Measurements from ENCODE around the gene IER5L. TPM values are rescaled to one million over a fixed set of nuclear protein-coding genes. Genes with fewer than 3 reads are reported as not detected.

IER5L gene
- total and polyA plus RNA-seq, 2 experiments from 2014 or later, result 38.0 to 39.7 TPM

DNA sequence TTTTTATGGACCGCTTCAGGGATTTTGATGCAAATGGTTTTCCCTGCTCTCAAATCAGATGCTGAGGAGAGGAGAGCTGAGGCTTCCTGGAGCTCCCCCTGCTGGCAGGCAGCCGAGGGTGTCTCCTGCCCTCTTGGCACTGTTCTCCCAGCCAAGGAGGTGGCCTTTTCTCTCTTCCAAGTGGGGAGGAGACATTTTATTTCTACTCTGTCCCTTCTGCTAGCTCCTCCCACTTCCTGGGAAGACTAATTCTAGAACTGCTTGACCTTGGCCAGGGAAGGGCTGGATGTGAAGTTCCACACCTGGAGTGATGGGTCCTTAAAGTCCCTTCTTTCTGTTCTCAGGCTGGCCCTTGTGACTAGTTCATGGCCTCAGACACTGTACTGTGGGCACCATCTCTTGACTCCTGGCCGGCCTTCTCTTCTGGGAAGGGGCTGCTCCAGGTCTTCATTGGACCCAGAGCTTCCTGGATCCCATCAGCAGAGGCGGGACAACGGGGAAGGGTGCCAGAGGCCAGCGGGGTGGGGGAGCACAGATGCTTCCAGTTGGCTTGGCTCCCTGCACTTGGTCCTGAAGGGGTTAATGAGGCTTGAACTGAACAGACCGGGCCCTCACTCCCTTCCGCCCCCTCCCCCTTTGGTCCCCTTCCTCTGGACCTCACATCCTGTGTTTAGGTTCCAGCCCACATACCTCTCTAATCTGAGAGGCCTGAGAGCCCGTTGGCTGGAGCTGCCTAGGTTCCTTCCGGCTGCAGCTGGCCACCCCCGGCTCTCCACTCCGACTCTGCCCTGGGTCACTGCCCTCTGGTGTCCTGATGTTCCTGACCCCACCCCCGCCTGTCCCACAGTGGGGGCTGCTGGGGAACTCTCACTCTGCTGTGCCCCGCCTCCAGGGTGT lies 34.8 kb downstream of the IER5L start:
- Histone ChIP-seq H3K9me2 (replicated peaks; ENCODE audit: insufficient read depth) (no peaks in the 10 kb centered on the region), H3K9me3 (ENCODE audit: low read depth) (no peaks in the 10 kb centered on the region), H3K36me3 (replicated peaks; ENCODE audit: insufficient read depth, low read depth) (no peaks in the 10 kb centered on the region), H3K27ac (peak overlapping the region; percentile 100), H3K79me2 (peaks cover 43% of the 10 kb centered on the region), H2AFZ (no peak overlapping the region), H3K4me1 (ENCODE audit: insufficient read depth) (peaks cover 75% of the 10 kb centered on the region), H4K20me1 (ENCODE audit: insufficient read depth, poor library complexity, severe bottlenecking) (no peaks in the 10 kb centered on the region), H3K27me3 (no peaks in the 10 kb centered on the region), H3K4me2 (peak overlapping the region; percentile 9), H3K4me3 (no peak overlapping the region)
- DNase-seq (ENCODE audit: low spot score), result peak; percentile 89
- no peak for TF ChIP-seq EZH2phosphoT487 (IDR thresholded peaks at IDR 0.05; ENCODE audit: low read depth, severe bottlenecking, unreplicated experiment)
- TF ChIP-seq, protein P1, sequence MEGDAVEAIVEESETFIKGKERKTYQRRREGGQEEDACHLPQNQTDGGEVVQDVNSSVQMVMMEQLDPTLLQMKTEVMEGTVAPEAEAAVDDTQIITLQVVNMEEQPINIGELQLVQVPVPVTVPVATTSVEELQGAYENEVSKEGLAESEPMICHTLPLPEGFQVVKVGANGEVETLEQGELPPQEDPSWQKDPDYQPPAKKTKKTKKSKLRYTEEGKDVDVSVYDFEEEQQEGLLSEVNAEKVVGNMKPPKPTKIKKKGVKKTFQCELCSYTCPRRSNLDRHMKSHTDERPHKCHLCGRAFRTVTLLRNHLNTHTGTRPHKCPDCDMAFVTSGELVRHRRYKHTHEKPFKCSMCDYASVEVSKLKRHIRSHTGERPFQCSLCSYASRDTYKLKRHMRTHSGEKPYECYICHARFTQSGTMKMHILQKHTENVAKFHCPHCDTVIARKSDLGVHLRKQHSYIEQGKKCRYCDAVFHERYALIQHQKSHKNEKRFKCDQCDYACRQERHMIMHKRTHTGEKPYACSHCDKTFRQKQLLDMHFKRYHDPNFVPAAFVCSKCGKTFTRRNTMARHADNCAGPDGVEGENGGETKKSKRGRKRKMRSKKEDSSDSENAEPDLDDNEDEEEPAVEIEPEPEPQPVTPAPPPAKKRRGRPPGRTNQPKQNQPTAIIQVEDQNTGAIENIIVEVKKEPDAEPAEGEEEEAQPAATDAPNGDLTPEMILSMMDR (IDR thresholded peaks at IDR 0.05; ENCODE audit: poor library complexity), result peak; percentile 87
- WGBS (ENCODE audit: low lambda C conversion rate, missing lambda C conversion rate), result 39% methylated on average over 11 of the region's 14 CpGs

DNA sequence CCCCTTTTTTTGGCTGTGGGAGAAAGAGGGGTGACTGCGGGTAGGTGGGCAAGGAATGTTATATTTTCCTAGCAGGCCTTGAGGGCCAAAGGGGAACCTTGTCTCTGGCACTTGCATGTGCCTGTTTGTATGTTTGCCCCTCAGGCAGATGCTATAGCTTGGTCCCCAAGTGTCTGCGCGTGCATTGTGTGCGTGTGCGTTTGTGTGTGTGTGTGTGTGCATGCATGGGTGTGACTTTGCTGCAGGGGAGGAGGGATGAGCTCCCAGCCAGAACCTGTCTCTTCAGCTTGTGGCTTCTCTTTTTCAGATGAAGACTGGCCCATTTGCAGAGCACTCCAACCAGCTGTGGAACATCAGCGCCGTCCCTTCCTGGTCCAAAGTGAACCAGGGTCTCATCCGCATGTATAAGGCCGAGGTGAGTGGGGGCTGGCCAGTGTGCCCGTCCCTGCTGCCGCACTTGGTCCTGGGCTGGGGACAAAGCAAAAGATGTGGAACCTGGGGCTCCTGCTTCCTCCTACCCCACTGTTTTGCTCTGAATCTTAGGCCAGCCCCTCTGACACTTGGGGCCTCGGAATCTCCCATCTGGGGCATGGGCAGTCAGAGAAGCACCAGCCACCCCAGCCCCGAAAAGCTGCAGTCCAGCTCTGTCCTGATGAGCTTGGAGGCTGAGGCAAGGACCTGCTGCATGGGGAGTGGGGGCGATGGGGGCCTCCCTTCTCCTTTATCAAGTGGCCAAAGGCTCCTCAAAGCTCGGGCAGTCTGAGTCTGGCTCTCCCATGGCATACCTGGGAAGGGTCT lies 35.7 kb downstream of the IER5L start:
- H3K36me3 ChIP-seq (replicated peaks; ENCODE audit: insufficient read depth, low read depth), result no peaks in the 10 kb centered on the region
- H3K4me3 ChIP-seq, result no peak overlapping the region
- 82% methylated on average over 15 of the region's 15 CpGs for WGBS (ENCODE audit: low lambda C conversion rate, missing lambda C conversion rate)
- H4K20me1 ChIP-seq (ENCODE audit: insufficient read depth, poor library complexity, severe bottlenecking), result no peaks in the 10 kb centered on the region
- peak overlapping the region; percentile 100 for H3K27ac ChIP-seq
- no peak for DNase-seq (ENCODE audit: low spot score)
- peak overlapping the region; percentile 82 for H3K4me2 ChIP-seq
- H2AFZ ChIP-seq, result no peak overlapping the region
- no peaks in the 10 kb centered on the region for H3K27me3 ChIP-seq
- TF ChIP-seq, protein P1 (IDR thresholded peaks at IDR 0.05; ENCODE audit: poor library complexity), result no peak
- no peak for TF ChIP-seq EZH2phosphoT487 (IDR thresholded peaks at IDR 0.05; ENCODE audit: low read depth, severe bottlenecking, unreplicated experiment)
- no peak for TF ChIP-seq EZH2 (IDR thresholded peaks at IDR 0.05; ENCODE audit: borderline replicate concordance)
- H3K9me3 ChIP-seq (ENCODE audit: low read depth), result no peaks in the 10 kb centered on the region
- H3K9me2 ChIP-seq (replicated peaks; ENCODE audit: insufficient read depth), result no peaks in the 10 kb centered on the region
- peaks cover 74% of the 10 kb centered on the region for H3K4me1 ChIP-seq (ENCODE audit: insufficient read depth)
- peaks cover 43% of the 10 kb centered on the region for H3K79me2 ChIP-seq

DNA sequence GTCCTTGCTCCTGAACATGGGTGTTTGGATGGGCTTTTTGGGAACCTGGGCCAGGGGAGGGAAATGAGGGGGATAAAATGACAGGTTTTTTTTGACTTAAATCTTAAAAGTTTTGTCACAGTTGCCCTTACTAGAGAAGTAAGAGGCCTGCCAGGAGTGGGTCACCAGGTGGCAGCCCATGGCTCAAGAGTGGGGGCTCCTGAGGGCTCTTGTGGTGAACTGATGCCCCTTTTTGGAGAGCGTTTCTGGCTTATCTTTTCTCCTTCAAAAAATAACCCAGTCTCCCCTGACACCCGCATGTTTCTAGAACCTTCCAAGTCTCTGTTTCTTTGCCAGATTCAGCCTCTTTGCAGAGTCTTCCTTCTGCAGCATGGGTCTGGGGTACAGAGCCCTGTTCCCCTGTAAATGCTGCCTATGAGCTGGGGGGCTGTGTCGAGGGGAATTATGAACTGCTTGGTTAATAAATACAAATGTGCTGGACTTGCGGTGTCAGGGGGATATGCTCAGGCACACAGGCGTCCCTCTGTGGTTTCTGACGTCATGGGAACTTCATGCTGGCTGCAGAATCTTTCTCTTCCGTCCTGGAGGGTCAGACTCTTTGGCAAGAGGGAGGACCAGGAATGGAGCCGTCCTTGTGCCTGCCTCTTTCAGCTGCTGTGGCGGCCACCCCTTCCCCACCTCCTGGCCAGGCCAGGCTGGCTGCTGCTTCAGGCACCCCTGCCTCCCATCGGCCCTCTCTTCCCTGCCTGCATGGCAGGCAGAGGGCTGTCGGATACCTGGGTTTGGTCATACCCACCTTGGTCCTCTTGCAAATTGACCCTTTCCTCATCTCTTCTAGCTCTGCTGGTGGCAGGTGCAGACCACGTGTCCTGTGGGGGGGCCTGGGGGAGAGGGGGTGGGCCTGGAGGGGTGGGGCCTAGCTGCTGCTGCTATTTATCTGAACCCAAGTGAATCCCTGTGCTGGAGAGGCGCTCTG lies 36.7 kb downstream of the IER5L start:
- Histone ChIP-seq H3K4me1 (ENCODE audit: insufficient read depth) (peaks cover 65% of the 10 kb centered on the region), H3K27me3 (no peaks in the 10 kb centered on the region), H3K27ac (peak overlapping the region; percentile 100), H3K79me2 (peaks cover 38% of the 10 kb centered on the region), H3K9me2 (replicated peaks; ENCODE audit: insufficient read depth) (no peaks in the 10 kb centered on the region), H3K4me2 (peak overlapping the region; percentile 82), H2AFZ (no peak overlapping the region), H4K20me1 (ENCODE audit: insufficient read depth, poor library complexity, severe bottlenecking) (no peaks in the 10 kb centered on the region), H3K9me3 (ENCODE audit: low read depth) (no peaks in the 10 kb centered on the region), H3K4me3 (no peak overlapping the region), H3K36me3 (replicated peaks; ENCODE audit: insufficient read depth, low read depth) (no peaks in the 10 kb centered on the region)
- WGBS (ENCODE audit: low lambda C conversion rate, missing lambda C conversion rate), result 41% methylated on average over 12 of the region's 13 CpGs
- DNase-seq (ENCODE audit: low spot score), result peak; percentile 82
- TF ChIP-seq EZH2phosphoT487 (IDR thresholded peaks at IDR 0.05; ENCODE audit: low read depth, severe bottlenecking, unreplicated experiment) (no peak), EZH2 (IDR thresholded peaks at IDR 0.05; ENCODE audit: borderline replicate concordance) (no peak)
- TF ChIP-seq, protein P1 (IDR thresholded peaks at IDR 0.05; ENCODE audit: poor library complexity), result peak; percentile 1
